ENCODE results near the gene OR2V1. TPM values are rescaled to one million over a fixed set of nuclear protein-coding genes. Genes with fewer than 3 reads are reported as not detected.
"Not testable (repeated sequence)": the region's sequence is repeated elsewhere in the genome, so short reads cannot be mapped to it uniquely, and the experiment has no call there.

Gene OR2V1
- not detected for total RNA-seq

GRCh38 chr5:181130832-181131496 is at the start of gene OR2V1:
Gene OR2V1, minus strand, starts transcription at chr5:181131169. Its CDS starts 5,865 bp downstream, at chr5:181125304.
- no peak for DNase-seq

GRCh38 chr5:181177559-181177958 is 46.6 kb upstream of the OR2V1 start:
- not testable (repeated sequence) for DNase-seq

- DNase-seq: no peak
These were observed 45.4 kb upstream of the OR2V1 start for GRCh38 chr5:181176254-181176952.

GRCh38 chr5:181173420-181174342 is 42.7 kb upstream of the OR2V1 start:
- no peak for DNase-seq

- no peak for DNase-seq
These were observed 42.1 kb upstream of the OR2V1 start for GRCh38 chr5:181173027-181173419.

- no peak for DNase-seq
These were observed 40.8 kb upstream of the OR2V1 start for GRCh38 chr5:181171782-181172181.

GRCh38 chr5:181170996-181171395 is 40.0 kb upstream of the OR2V1 start:
- no peak for DNase-seq

- no peak for DNase-seq
These were observed 39.4 kb upstream of the OR2V1 start for GRCh38 chr5:181170237-181170825.

GRCh38 chr5:181169459-181170236 is 38.7 kb upstream of the OR2V1 start:
- DNase-seq: peak; percentile 17

GRCh38 chr5:181168595-181169118 is 37.7 kb upstream of the OR2V1 start:
- no peak for DNase-seq

- DNase-seq: no peak
These were observed 37.0 kb upstream of the OR2V1 start for GRCh38 chr5:181167814-181168488.

- no peak for DNase-seq
These were observed 36.1 kb upstream of the OR2V1 start for GRCh38 chr5:181166812-181167733.

- DNase-seq: no peak
These were observed 33.3 kb upstream of the OR2V1 start for GRCh38 chr5:181164076-181164952.

GRCh38 chr5:181163487-181164075 is 32.6 kb upstream of the OR2V1 start:
- DNase-seq: no peak

GRCh38 chr5:181161534-181162175 is 30.7 kb upstream of the OR2V1 start:
- no peak for DNase-seq

GRCh38 chr5:181160755-181161533 is 30.0 kb upstream of the OR2V1 start:
- not testable (repeated sequence) for DNase-seq

Measured in skin of body (tissue), 2 donors.